OCI-LY7 (cell line): ENCODE measurements around the gene MYO18A.

ENCODE experiments used
- EZH2phosphoT487 ChIP-seq: fragments of 200-600 bp; sonication (generic); IDR thresholded peaks from 2 replicates; pipeline ENCODE4 v1.6.1; 2018; ENCODE audit warnings: low read depth, borderline replicate concordance, mild to moderate bottlenecking, mixed run types, antibody characterized with exemption, low read length, moderate library complexity, mixed read lengths
- TF ChIP-seq, protein P1 (sequence below): fragments of 200-600 bp; sonication (generic); conservative IDR thresholded peaks from 2 replicates; pipeline ENCODE4 v1.5.1; 2014; ENCODE audit warnings: mild to moderate bottlenecking, antibody characterized with exemption, low read length, moderate library complexity, mixed read lengths

DNA sequence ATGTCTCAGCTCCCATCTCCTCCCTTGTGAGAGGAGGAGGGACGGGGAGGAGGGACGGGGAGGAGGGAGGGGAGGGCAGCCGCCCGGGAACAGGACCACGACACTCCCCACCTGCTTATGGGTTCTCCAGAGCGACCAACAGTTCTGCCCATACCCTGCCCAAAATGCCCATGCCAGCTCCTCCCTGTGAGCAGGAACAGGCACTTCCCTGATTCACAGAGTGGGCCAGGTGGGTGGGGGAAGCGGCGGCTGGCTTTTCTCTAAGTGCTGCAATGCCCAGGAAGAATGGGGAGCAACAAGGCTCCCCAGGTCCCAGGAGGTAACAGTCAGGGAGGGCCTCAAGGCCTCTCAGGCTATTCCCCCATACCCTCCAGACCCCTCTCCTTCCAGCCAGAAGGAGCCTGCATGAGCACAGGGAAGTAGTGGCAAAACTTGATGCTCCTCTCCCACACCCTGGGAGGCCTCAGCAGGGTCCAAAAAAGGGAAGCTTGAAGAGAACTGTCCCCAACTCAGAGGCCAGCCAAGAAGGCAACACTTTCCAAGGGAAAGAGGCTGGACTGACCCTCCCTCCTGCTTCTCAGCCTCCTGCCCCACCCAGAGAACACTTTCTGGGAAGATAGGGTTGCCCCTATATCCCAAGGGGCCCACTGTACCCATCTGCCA lies 53.8 kb downstream of the MYO18A start:
- TF ChIP-seq, protein P1, sequence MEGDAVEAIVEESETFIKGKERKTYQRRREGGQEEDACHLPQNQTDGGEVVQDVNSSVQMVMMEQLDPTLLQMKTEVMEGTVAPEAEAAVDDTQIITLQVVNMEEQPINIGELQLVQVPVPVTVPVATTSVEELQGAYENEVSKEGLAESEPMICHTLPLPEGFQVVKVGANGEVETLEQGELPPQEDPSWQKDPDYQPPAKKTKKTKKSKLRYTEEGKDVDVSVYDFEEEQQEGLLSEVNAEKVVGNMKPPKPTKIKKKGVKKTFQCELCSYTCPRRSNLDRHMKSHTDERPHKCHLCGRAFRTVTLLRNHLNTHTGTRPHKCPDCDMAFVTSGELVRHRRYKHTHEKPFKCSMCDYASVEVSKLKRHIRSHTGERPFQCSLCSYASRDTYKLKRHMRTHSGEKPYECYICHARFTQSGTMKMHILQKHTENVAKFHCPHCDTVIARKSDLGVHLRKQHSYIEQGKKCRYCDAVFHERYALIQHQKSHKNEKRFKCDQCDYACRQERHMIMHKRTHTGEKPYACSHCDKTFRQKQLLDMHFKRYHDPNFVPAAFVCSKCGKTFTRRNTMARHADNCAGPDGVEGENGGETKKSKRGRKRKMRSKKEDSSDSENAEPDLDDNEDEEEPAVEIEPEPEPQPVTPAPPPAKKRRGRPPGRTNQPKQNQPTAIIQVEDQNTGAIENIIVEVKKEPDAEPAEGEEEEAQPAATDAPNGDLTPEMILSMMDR: no peak
- no peak for TF ChIP-seq EZH2phosphoT487
